Prostate gland (tissue), 2 donors: ENCODE results near the gene CEP19. TPM values are rescaled to one million over a fixed set of nuclear protein-coding genes. Genes with fewer than 3 reads are reported as not detected.

ENCODE experiments used
- DNase-seq: peaks from one replicate; pipeline ENCODE4 v3.0.0-alpha.2; 2019; ENCODE audit warnings: low spot score
- H3K27ac ChIP-seq, 2 donors: fragments of 200-600 bp; sonication (generic); 2 replicates each; pipeline ENCODE4 v1.5.1; 2017 to 2019
- H3K27me3 ChIP-seq: fragments of 200-600 bp; sonication (generic); replicated peaks from 2 replicates; pipeline ENCODE4 v1.5.1; 2019; ENCODE audit not compliant: insufficient read depth
- H3K36me3 ChIP-seq, 2 donors: fragments of 200-600 bp; sonication (generic); 1 replicate in 1 of 2; 2 replicates in 1 of 2; pipeline versions ENCODE4 v1.5.1 to v1.8.1; 2017 to 2019
- H3K4me1 ChIP-seq: fragments of 200-600 bp; sonication (generic); replicated peaks from 2 replicates; pipeline ENCODE4 v1.5.1; 2019
- H3K4me3 ChIP-seq, 2 donors: fragments of 200-600 bp; sonication (generic); 2 replicates each; pipeline ENCODE4 v1.5.1; 2017 to 2019
- H3K9me3 ChIP-seq: fragments of 200-600 bp; sonication (generic); 2 replicates; pipeline ENCODE4 v1.5.1; 2017
- POLR2A ChIP-seq: fragments of 450-650 bp; IDR thresholded peaks from one replicate; pipeline ENCODE4 v1.6.1; 2016; ENCODE audit warnings: antibody characterized with exemption, mild to moderate bottlenecking
- POLR2AphosphoS5 ChIP-seq: sonication (generic); formaldehyde crosslinking; IDR thresholded peaks from one replicate; pipeline ENCODE4 v1.6.1; 2017; ENCODE audit warnings: antibody characterized with exemption
- WGBS: methylation state at CpG from one replicate; pipeline ENCODE4 v1.1.5; 2018; 5-methylcytosine and 5-hydroxymethylcytosine counted together
- intact Hi-C: fragments of 100-400 bp; cut with DNase I; formaldehyde crosslinking; loops from one replicate; pipeline ENCODE4 v1.14.2; 2022
- total RNA-seq, 2 donors: library from RNA; depleted of rRNA; stranded (reverse); fragments of >200 nt; gene quantifications; one replicate each; pipeline ENCODE4 v1.1.0, GENCODE V29; 2016
- TF ChIP-seq, protein P1 (sequence below), 4 experiments: fragments of 200-600 bp in 2 of 4; fragments of 450-650 bp in 2 of 4; sonication (generic) in 2 of 4; IDR thresholded peaks; 1 replicate in 3 of 4; 2 replicates in 1 of 4; pipeline ENCODE4 v1.5.1; 2016 to 2019; ENCODE audit warnings: antibody characterized with exemption in 4 of 4, mild to moderate bottlenecking in 2 of 4, moderate library complexity in 2 of 4

The CEP19 gene
- total RNA-seq, 2 donors from 2014 or later = 2.2 to 6.3 TPM

DNA sequence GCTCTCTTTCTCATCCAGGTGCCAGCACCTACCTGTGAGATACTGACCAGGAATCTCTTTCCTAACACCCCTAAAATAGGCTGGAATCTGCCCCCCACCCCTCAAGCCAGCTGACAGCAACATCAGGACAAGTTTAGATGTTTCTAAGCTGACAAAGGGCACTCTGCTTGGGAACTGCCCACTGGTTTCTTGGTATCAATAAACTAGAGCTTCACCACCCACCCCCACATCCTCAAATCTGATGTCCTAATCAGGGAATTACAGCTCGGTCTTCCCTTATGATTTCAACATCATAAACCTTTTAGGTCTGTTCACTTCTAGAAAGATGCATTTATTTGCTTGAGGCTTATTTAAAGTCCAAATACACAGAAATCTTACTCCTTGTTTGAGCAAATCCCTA lies 34.7 kb downstream of the CEP19 start:
- intact Hi-C loops = no loop called here
- no peak for DNase-seq
- TF ChIP-seq POLR2A = no peak
- no peak for TF ChIP-seq POLR2AphosphoS5
- TF ChIP-seq, protein P1, sequence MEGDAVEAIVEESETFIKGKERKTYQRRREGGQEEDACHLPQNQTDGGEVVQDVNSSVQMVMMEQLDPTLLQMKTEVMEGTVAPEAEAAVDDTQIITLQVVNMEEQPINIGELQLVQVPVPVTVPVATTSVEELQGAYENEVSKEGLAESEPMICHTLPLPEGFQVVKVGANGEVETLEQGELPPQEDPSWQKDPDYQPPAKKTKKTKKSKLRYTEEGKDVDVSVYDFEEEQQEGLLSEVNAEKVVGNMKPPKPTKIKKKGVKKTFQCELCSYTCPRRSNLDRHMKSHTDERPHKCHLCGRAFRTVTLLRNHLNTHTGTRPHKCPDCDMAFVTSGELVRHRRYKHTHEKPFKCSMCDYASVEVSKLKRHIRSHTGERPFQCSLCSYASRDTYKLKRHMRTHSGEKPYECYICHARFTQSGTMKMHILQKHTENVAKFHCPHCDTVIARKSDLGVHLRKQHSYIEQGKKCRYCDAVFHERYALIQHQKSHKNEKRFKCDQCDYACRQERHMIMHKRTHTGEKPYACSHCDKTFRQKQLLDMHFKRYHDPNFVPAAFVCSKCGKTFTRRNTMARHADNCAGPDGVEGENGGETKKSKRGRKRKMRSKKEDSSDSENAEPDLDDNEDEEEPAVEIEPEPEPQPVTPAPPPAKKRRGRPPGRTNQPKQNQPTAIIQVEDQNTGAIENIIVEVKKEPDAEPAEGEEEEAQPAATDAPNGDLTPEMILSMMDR (IDR thresholded peaks at IDR 0.05) = no peak
- no peaks in the 10 kb centered on the region for H3K27me3 ChIP-seq
- no peaks in the 10 kb centered on the region for H3K4me1 ChIP-seq
- 42% methylated on average over 1 of the region's 1 CpG for WGBS
- H3K27ac ChIP-seq = no peak overlapping the region
- no peak overlapping the region for H3K4me3 ChIP-seq
- no peaks in the 10 kb centered on the region for H3K9me3 ChIP-seq
- no peaks in the 10 kb centered on the region for H3K36me3 ChIP-seq

DNA sequence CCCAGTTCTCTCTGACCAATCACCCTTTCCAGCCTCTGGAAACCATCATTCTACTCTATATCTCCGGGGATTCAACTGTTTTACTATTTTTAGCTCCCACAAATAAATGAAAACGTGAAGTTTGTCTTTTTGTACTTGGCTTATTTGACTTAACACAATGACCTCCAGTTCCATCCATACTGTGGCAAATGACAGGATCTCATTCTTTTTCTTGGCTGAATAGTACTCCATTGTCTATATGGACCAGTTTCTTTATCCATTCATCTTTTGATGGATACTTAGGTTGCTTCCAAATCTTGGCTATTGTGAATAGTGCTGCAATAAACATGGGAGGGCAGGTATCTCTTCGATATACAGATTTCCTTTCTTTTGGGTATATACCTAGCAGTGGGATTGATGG lies 38.4 kb downstream of the CEP19 start:
- 85% methylated on average over 3 of the region's 3 CpGs for WGBS
- Histone ChIP-seq H3K36me3 (no peaks in the 10 kb centered on the region), H3K4me1 (no peaks in the 10 kb centered on the region), H3K27ac (no peak overlapping the region), H3K27me3 (no peaks in the 10 kb centered on the region), H3K9me3 (no peaks in the 10 kb centered on the region), H3K4me3 (no peak overlapping the region)
- DNase-seq = no peak
- TF ChIP-seq POLR2AphosphoS5 = no peak
- TF ChIP-seq POLR2A = no peak
- TF ChIP-seq, protein P1 (IDR thresholded peaks at IDR 0.05) = no peak
- intact Hi-C loops = no loop called here

DNA sequence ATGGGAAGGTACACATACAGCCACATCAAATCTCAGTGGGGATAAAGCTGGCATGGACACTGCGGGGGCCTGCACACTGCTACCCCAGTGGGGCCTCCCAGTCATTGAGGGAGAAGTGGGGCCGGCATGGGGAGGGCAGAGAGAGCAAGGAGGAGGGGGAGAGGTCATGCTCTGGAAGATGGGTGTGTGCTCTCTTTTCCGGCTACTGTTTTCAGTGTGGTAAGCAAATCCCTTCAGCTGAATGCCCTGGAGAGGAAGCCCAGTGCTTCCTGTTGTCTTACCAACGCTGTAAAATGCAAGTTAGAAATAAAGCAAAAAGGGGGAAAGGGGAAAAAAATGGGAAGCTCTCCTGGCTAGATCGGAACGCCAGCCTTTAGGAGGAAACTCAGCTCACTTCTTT lies 41.7 kb downstream of the CEP19 start:
- no peak for DNase-seq
- no peak overlapping the region for H3K27ac ChIP-seq
- intact Hi-C loops = no loop called here
- no peaks in the 10 kb centered on the region for H3K27me3 ChIP-seq
- no peaks in the 10 kb centered on the region for H3K36me3 ChIP-seq
- no peaks in the 10 kb centered on the region for H3K4me1 ChIP-seq
- H3K4me3 ChIP-seq = no peak overlapping the region
- TF ChIP-seq, protein P1 (IDR thresholded peaks at IDR 0.05) = no peak
- TF ChIP-seq POLR2A (no peak), POLR2AphosphoS5 (no peak)
- 54% methylated on average over 6 of the region's 6 CpGs for WGBS
- H3K9me3 ChIP-seq = no peaks in the 10 kb centered on the region

DNA sequence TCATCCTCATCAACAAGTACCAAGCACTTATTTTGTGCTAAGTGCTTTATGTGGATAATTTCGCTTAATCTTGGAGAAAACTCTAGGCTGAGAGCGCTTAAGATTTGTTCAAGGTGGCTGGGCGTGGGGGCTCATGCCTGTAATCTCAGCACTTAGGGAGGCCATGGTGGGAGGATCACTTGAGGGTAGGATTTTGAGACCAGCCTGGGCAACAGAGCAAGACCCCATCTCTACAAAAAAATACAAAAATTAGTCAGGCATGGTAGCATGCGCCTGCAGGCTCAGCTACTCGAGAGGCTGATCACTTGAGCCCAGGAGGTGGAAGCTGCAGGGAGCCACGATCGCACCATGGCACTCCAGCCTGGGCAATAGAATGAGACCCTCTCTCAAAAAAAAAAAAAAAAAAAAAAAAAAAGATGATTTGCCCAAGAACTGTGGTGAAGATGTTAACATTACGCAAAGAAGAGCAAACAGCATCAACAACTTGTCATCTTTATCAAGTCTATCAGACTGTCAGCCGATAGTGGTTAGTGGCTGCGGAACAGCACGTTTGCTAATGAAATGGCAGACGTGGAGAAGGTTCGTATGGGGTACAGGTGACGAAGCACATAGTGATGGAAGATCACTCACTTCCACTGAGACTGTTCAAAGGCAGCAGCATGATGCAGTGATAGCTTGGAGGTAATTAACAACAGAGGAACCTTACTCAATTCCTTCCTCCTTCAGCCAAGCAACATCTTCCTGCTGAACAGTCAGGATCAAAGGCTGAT lies 44.8 kb downstream of the CEP19 start:
- Histone ChIP-seq H3K27me3 (no peaks in the 10 kb centered on the region), H3K36me3 (no peaks in the 10 kb centered on the region), H3K4me1 (no peaks in the 10 kb centered on the region), H3K4me3 (no peak overlapping the region), H3K9me3 (no peaks in the 10 kb centered on the region), H3K27ac (no peak overlapping the region)
- intact Hi-C loops = no loop called here
- DNase-seq = no peak
- 87% methylated on average over 14 of the region's 14 CpGs for WGBS
- TF ChIP-seq POLR2A = no peak
- no peak for TF ChIP-seq POLR2AphosphoS5
- TF ChIP-seq, protein P1 (IDR thresholded peaks at IDR 0.05) = no peak
